ENCODE measurements around the gene SMAD7. TPM values are rescaled to one million over a fixed set of nuclear protein-coding genes. Genes with fewer than 3 reads are reported as not detected.
A peak's percentile ranks its signal among the peaks of the same experiment; 100 is the strongest.

Gene SMAD7
- total RNA-seq, 6 experiments from 2014 or later: 29.6 to 35.8 (median 30.7) TPM

DNA sequence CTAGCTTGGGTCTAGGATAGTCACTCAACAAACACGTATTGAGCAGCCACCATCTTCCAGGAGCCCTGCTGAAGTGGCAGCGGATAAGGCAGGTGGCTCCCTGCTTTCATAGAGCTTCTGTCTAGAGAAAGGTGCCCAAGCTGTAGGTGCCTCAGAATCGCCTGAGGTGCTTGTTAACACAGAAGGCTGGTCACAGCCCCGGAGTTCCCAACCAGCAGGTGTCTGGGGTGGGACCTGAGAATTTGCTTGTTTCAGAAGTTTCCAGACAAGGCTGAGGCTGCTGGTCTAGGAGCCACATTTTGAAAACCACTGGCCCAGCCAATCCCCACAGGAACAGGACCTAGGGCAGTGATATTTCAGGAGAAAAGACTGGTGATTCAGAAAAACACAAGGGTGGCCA, 45.3 kb upstream of the SMAD7 start:
- no peaks in the 10 kb centered on the region for H3K9me3 Mint-ChIP-seq
- peaks cover 77% of the 10 kb centered on the region for H3K4me1 Mint-ChIP-seq (ENCODE audit: low read depth)
- peak overlapping the region; percentile 100 for H3K27ac Mint-ChIP-seq
- peaks cover 1% of the 10 kb centered on the region; the same call in 1 of the 2 replicates for H3K27me3 Mint-ChIP-seq (ENCODE audit: insufficient read depth)
- no peak for DNase-seq
- TF ChIP-seq CTCF (IDR thresholded peaks at IDR 0.05): no peak
- no peaks in the 10 kb centered on the region for H3K36me3 Mint-ChIP-seq (ENCODE audit: low read depth)
- H3K4me3 Mint-ChIP-seq: no peak overlapping the region

GRCh38 chr18:48994926-48995835, 44.4 kb upstream of the SMAD7 start:
- DNase-seq: no peak
- no peak for TF ChIP-seq CTCF (IDR thresholded peaks at IDR 0.05)
- Mint-ChIP-seq H3K4me3 (peak overlapping the region; percentile 84; the same call in 1 of the 2 replicates), H3K27me3 (ENCODE audit: insufficient read depth) (peaks cover 3% of the 10 kb centered on the region; the same call in 1 of the 2 replicates), H3K4me1 (ENCODE audit: low read depth) (peaks cover 85% of the 10 kb centered on the region), H3K9me3 (no peaks in the 10 kb centered on the region), H3K36me3 (ENCODE audit: low read depth) (no peaks in the 10 kb centered on the region), H3K27ac (peak overlapping the region; percentile 100)

GRCh38 chr18:48994044-48994651, 43.4 kb upstream of the SMAD7 start:
- Mint-ChIP-seq H3K9me3 (no peaks in the 10 kb centered on the region), H3K27me3 (ENCODE audit: insufficient read depth) (peaks cover 3% of the 10 kb centered on the region; the same call in 1 of the 2 replicates), H3K4me3 (peak overlapping the region; percentile 84), H3K4me1 (ENCODE audit: low read depth) (peaks cover 82% of the 10 kb centered on the region), H3K27ac (peak overlapping the region; percentile 100), H3K36me3 (ENCODE audit: low read depth) (no peaks in the 10 kb centered on the region)
- no peak for TF ChIP-seq CTCF (IDR thresholded peaks at IDR 0.05)
- DNase-seq: peak; percentile 96

- Mint-ChIP-seq H3K4me3 (peak overlapping the region; percentile 84), H3K9me3 (no peaks in the 10 kb centered on the region), H3K4me1 (ENCODE audit: low read depth) (peaks cover 77% of the 10 kb centered on the region), H3K27ac (peak overlapping the region; percentile 100), H3K27me3 (ENCODE audit: insufficient read depth) (peaks cover 3% of the 10 kb centered on the region; the same call in 1 of the 2 replicates), H3K36me3 (ENCODE audit: low read depth) (no peaks in the 10 kb centered on the region)
- DNase-seq: peak; percentile 57
- no peak for TF ChIP-seq CTCF (IDR thresholded peaks at IDR 0.05)
Measured at GRCh38 chr18:48993586-48993985, 42.8 kb upstream of the SMAD7 start.

GRCh38 chr18:48992791-48993555, 42.2 kb upstream of the SMAD7 start:
- peaks cover 71% of the 10 kb centered on the region for H3K4me1 Mint-ChIP-seq (ENCODE audit: low read depth)

More at GRCh38 chr18:48992791-48993555, 42.2 kb upstream of the SMAD7 start:
- no peak for TF ChIP-seq CTCF (IDR thresholded peaks at IDR 0.05)
- H3K4me3 Mint-ChIP-seq: peak overlapping the region; percentile 84; the same call in 1 of the 2 replicates
- no peak for DNase-seq
- H3K27ac Mint-ChIP-seq: peak overlapping the region; percentile 100
- H3K27me3 Mint-ChIP-seq (ENCODE audit: insufficient read depth): peaks cover 6% of the 10 kb centered on the region
- no peaks in the 10 kb centered on the region for H3K9me3 Mint-ChIP-seq
- H3K36me3 Mint-ChIP-seq (ENCODE audit: low read depth): no peaks in the 10 kb centered on the region
